ENCODE results near the gene NUP88. TPM values are rescaled to one million over a fixed set of nuclear protein-coding genes. Genes with fewer than 3 reads are reported as not detected.

Gene NUP88
- total RNA-seq, 1 experiment from 2014 or later = 93.2 TPM

DNA sequence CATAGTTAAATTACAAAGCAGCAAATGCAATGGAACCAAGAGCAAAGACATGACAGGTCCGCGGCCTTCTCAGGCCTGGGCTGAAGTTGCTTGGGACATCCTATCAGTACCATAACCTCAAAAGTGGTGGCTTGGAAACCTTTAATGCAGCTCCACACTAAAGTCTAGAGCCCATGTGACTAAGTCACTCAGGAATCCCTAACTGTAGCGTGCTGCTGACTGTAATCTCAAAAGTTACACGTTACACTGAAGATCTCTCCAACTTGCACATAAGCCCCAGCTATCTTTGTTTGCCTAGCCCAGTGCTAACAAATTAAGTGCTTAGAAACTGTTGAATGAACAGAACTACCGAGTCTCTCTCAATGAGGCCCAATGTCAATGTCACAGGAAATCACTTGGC, 27.8 kb downstream of the NUP88 start:
- Histone ChIP-seq H3K9me3 (ENCODE audit: control insufficient read depth in 1 of 2, insufficient read depth in 1 of 2, low read depth in 1 of 2, low read length in 2 of 2) (no peaks in the 10 kb centered on the region), H3K4me2 (ENCODE audit: low read length) (no peak overlapping the region), H3K9me2 (ENCODE audit: insufficient read depth) (no peaks in the 10 kb centered on the region), H4K20me1 (ENCODE audit: insufficient read depth) (0 out of 2 replicates have a peak, but pooled peaks cover 4% of the 10 kb centered on the region), H3K27ac (ENCODE audit: low read depth, low read length) (no peak overlapping the region), H3K36me3 (ENCODE audit: control insufficient read depth in 1 of 2, insufficient read depth in 2 of 2, low read length in 2 of 2) (peaks cover 51 to 54% of the 10 kb centered on the region in 2 experiments), H2AFZ (ENCODE audit: low read depth, low read length, poor library complexity, severe bottlenecking) (no peak overlapping the region), H3K27me3 (ENCODE audit: insufficient read depth, low read length) (no peaks in the 10 kb centered on the region), H3K9ac (ENCODE audit: low read length) (no peak overlapping the region), H3K79me2 (ENCODE audit: insufficient read depth, low read length) (0 out of 2 replicates have a peak, but pooled peaks cover 3% of the 10 kb centered on the region), H3K4me3 (replicated peaks in 1 of 2; ENCODE audit: low read depth in 1 of 2, low read length in 2 of 2) (no peak overlapping the region), H3K4me1 (ENCODE audit: control insufficient read depth in 1 of 2, insufficient read depth in 2 of 2, low read length in 2 of 2) (no peaks in the 10 kb centered on the region)
- intact Hi-C loops (cut with micrococcal nuclease) = no loop called here
- POLR2A ChIA-PET = interaction anchor here (1.6 kb wide), 1 partner anchor 13 kb away, joined by 4 read pairs; no protein-coding TSS in a partner anchor
- TF ChIP-seq RAD21 (IDR thresholded peaks at IDR 0.05; ENCODE audit: low read depth) (no peak), ELF1 (IDR thresholded peaks at IDR 0.05; ENCODE audit: borderline replicate concordance, low read depth) (no peak), EZH2 (IDR thresholded peaks at IDR 0.05) (no peak), ZNF274 (IDR thresholded peaks at IDR 0.05; ENCODE audit: low read depth, low read length) (no peak), EZH2phosphoT487 (IDR thresholded peaks at IDR 0.05; ENCODE audit: borderline replicate concordance) (no peak), JUND (IDR thresholded peaks at IDR 0.05) (no peak), SIN3A (IDR thresholded peaks at IDR 0.05; ENCODE audit: low read depth) (no peak), CEBPB (IDR thresholded peaks at IDR 0.05; ENCODE audit: low read depth) (no peak), CBX3 (IDR thresholded peaks at IDR 0.05; ENCODE audit: low read depth) (no peak)
- TF ChIP-seq, protein P1, sequence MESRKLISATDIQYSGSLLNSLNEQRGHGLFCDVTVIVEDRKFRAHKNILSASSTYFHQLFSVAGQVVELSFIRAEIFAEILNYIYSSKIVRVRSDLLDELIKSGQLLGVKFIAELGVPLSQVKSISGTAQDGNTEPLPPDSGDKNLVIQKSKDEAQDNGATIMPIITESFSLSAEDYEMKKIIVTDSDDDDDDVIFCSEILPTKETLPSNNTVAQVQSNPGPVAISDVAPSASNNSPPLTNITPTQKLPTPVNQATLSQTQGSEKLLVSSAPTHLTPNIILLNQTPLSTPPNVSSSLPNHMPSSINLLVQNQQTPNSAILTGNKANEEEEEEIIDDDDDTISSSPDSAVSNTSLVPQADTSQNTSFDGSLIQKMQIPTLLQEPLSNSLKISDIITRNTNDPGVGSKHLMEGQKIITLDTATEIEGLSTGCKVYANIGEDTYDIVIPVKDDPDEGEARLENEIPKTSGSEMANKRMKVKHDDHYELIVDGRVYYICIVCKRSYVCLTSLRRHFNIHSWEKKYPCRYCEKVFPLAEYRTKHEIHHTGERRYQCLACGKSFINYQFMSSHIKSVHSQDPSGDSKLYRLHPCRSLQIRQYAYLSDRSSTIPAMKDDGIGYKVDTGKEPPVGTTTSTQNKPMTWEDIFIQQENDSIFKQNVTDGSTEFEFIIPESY (IDR thresholded peaks at IDR 0.05; ENCODE audit: extremely low read depth, insufficient replicate concordance, low read length) = no peak
- DNase-seq (ENCODE audit: low read depth, low spot score) (no peak), ATAC-seq (no peak)
- CTCF ChIA-PET = no interaction called here
- RAD21 ChIA-PET (ENCODE audit: low non-redundant PET in 1 of 2, low total read pairs in 2 of 2, uncharacterized antibody in 2 of 2, unreplicated experiment in 2 of 2) = no interaction called here
- no TSS peak for BruUV-seq (replicated peaks)

Data from HCT116 (cell line).